ENCODE results near the gene BID. TPM values are rescaled to one million over a fixed set of nuclear protein-coding genes. Genes with fewer than 3 reads are reported as not detected.
A peak's percentile ranks its signal among the peaks of the same experiment; 100 is the strongest.

Gene BID
- total and polyA plus RNA-seq, 4 experiments from 2014 or later, result 22.0 to 104 (median 47.7) TPM

GRCh38 chr22:17787716-17788330 lies 13.6 kb upstream of the BID start:
- H3K36me3 Mint-ChIP-seq, result peaks cover 5% of the 10 kb centered on the region in 2 donors
- ChIA-PET CTCF (ENCODE audit: partially characterized antibody) (interaction anchor here (1.1 to 9.8 kb wide), 6 partner anchors 11 to 65 kb away, joined by 3 to 240 read pairs (median 18); partner anchors contain the start of gene BID), POLR2A (ENCODE audit: partially characterized antibody) (interaction anchor here (3.7 kb wide), 1 partner anchor 14 kb away, joined by 19 read pairs; the partner anchor contains the start of gene BID)
- H3K27ac ChIP-seq (ENCODE audit: low read depth, low read length), result no peak overlapping the region
- no peaks in the 10 kb centered on the region for H3K27me3 Mint-ChIP-seq
- H3K4me1 ChIP-seq (ENCODE audit: insufficient read depth, low read length), result peaks cover 8% of the 10 kb centered on the region
- no peaks in the 10 kb centered on the region for H3K36me3 ChIP-seq (ENCODE audit: insufficient read depth, low read length)
- H3K27ac Mint-ChIP-seq, result peak overlapping the region in 5 of 7 donors; percentile 1 to 74 (median 29)
- H3K4me3 ChIP-seq (ENCODE audit: low read length in 2 of 2), result no peak overlapping the region
- H3K4me3 Mint-ChIP-seq, result peak overlapping the region in 1 of 8 donors; percentile 62
- no peaks in the 10 kb centered on the region for H3K9me3 Mint-ChIP-seq
- intact Hi-C loops (cut with micrococcal nuclease), result no loop called here
- peak in 1 of 5 donors; percentile 13 for DNase-seq
- no peaks in the 10 kb centered on the region for H3K9me3 ChIP-seq (ENCODE audit: control insufficient read depth in 1 of 2, low read length in 2 of 2)
- peaks cover 0 to 11% (median 0%) of the 10 kb centered on the region in 4 donors for H3K4me1 Mint-ChIP-seq
- H3K27me3 ChIP-seq (ENCODE audit: insufficient read depth, low read length), result no peaks in the 10 kb centered on the region

DNA sequence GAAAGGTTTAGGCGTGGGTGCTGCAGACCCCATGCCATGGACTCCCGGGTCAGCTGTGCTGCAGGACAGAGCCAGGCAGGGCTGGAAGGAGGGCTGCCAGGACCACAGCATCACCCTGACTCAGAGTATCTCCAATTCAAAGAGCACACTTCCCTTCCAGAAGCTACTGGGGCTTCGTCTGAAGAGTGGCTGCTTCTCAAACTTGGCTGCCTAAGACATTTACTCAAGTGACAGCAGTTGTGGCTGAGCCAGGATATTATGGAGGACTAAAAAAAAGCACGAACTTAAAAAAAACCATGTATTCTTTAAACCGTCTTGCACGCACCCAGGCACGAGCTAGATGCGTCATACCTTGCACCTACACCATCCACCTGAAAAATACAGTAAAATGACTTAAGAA lies 13.0 kb upstream of the BID start:
- POLR2A ChIA-PET (ENCODE audit: partially characterized antibody), result interaction anchor here (3.7 kb wide), 1 partner anchor 14 kb away, joined by 19 read pairs; the partner anchor contains the start of gene BID
- Mint-ChIP-seq H3K27me3 (no peaks in the 10 kb centered on the region), H3K4me1 (peaks cover 0 to 15% (median 1%) of the 10 kb centered on the region in 4 donors), H3K9me3 (no peaks in the 10 kb centered on the region), H3K27ac (peak overlapping the region in 3 of 7 donors; percentile 47 to 85 (median 74)), H3K4me3 (no peak overlapping the region), H3K36me3 (peaks cover 5% of the 10 kb centered on the region in 2 donors)
- no peak overlapping the region for H3K4me3 ChIP-seq (ENCODE audit: low read length in 2 of 2)
- H3K27me3 ChIP-seq (ENCODE audit: insufficient read depth, low read length), result no peaks in the 10 kb centered on the region
- DNase-seq, result no peak
- CTCF ChIA-PET (ENCODE audit: partially characterized antibody), result interaction anchor here (1.1 to 9.8 kb wide), 8 partner anchors 10 to 65 kb away, joined by 3 to 240 read pairs (median 18); partner anchors contain the start of gene BID
- H3K27ac ChIP-seq (ENCODE audit: low read depth, low read length), result no peak overlapping the region
- intact Hi-C loops (cut with micrococcal nuclease), result no loop called here
- no peaks in the 10 kb centered on the region for H3K36me3 ChIP-seq (ENCODE audit: insufficient read depth, low read length)
- peaks cover 9% of the 10 kb centered on the region for H3K4me1 ChIP-seq (ENCODE audit: insufficient read depth, low read length)
- no peaks in the 10 kb centered on the region for H3K9me3 ChIP-seq (ENCODE audit: control insufficient read depth in 1 of 2, low read length in 2 of 2)

DNA sequence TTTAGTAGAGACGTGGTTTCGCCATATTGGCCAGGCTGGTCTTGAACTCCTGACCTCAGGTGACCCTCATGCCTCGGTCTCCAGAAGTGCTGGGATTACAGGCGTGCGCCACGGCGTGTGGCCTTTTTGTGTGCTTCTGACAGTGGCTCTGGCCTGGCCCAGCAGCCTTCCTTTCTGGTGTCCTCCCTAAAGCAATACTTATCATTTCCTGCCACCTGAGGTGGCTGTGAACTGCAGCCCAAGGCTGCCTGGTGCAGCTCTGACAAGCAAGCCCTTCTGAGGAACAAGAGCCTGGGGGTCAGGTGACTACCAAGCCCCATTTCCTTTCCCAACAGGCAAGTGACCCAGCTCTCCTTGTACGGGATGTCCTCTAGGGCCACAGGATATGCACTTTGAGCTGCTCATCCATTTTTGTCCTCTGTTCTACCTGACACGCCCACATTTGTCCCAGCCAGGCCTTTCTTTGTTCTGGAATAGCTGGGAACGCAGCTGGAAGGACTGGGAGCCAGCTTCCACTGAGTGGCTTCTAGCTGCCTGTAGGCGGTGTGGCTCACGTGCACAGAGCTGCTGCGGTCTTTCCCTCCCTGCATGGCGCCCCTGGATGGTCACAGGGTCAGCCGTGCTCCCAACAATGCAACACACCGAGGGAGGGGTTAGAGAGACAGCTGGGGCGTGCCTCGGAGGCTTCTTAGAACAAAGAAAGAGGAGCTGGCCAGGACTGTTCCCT lies 12.3 kb upstream of the BID start:
- Histone ChIP-seq H3K27ac (ENCODE audit: low read depth, low read length) (no peak overlapping the region), H3K9me3 (ENCODE audit: control insufficient read depth in 1 of 2, low read length in 2 of 2) (no peaks in the 10 kb centered on the region), H3K27me3 (ENCODE audit: insufficient read depth, low read length) (no peaks in the 10 kb centered on the region), H3K4me3 (ENCODE audit: low read length in 2 of 2) (no peak overlapping the region), H3K4me1 (ENCODE audit: insufficient read depth, low read length) (peaks cover 15% of the 10 kb centered on the region), H3K36me3 (ENCODE audit: insufficient read depth, low read length) (no peaks in the 10 kb centered on the region)
- Mint-ChIP-seq H3K36me3 (peaks cover 4 to 5% of the 10 kb centered on the region in 2 donors), H3K9me3 (no peaks in the 10 kb centered on the region), H3K27me3 (no peaks in the 10 kb centered on the region), H3K4me3 (no peak overlapping the region), H3K4me1 (peaks cover under 1 to 16% (median 3%) of the 10 kb centered on the region in 4 donors), H3K27ac (peak overlapping the region in 3 of 7 donors; percentile 42 to 59 (median 43))
- intact Hi-C loops (cut with micrococcal nuclease), result no loop called here
- DNase-seq, result no peak
- ChIA-PET CTCF (ENCODE audit: partially characterized antibody) (interaction anchor here (1.1 to 9.8 kb wide), 13 partner anchors 10 to 290 kb away, joined by 3 to 240 read pairs (median 8); partner anchors contain the start of gene BID), POLR2A (ENCODE audit: partially characterized antibody) (interaction anchor here (1.8 to 3.7 kb wide), 3 partner anchors 10 to 45 kb away, joined by 11 to 19 read pairs (median 17); partner anchors contain the start of gene BID)

DNA sequence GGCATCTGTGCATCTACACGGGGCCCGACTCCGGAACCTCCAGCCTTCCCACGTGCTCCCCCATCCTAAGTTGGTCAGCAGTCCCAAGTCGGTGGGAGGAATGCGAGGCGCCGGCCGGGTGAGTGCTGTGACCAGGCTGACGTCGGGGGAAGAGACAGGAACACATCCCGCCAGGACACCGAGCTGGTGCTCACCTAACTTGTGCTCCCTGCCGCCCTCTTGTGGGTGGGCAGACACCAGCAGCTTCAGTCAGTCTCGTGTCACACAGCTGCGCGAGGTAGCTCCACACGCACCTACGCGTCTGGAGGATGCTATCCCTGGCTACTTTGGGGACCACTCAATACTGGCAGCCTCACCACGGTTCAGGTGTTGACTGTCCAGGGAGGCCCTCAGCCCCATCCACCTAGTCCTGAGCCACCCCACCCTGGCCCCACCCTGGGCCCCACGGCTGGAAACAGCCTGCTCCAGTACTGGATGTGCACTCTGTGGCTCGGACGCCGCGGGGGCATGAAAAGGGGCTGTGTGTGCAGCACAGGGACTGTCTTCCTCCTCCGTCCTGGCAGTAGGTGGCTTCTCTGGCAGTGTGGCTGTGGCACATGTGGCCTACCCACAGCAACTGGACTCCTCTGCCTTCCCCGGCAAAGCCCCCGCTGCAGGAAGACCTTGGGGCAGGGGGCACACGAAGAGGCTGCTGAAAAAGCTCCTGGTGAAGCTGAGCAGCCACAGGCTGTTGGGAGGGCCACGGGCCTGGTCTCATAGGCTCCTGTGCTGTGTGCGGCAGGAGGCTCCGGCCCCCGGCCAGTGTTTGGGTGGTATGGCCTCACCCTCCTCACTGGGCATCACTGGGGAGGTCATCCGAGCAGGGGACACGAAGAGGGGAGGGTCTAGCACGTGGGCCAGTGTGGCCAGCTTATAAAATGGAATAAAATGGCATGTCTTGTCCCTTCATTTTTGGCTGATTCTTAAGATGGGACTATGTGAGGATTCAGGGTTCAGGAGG lies 11.2 kb upstream of the BID start:
- peak; percentile 56 to 66 (median 65) for DNase-seq
- Mint-ChIP-seq H3K9me3 (no peaks in the 10 kb centered on the region), H3K36me3 (peaks cover 0 to 4% of the 10 kb centered on the region in 2 donors), H3K4me1 (peaks cover 7 to 27% (median 12%) of the 10 kb centered on the region in 4 donors), H3K27me3 (no peaks in the 10 kb centered on the region), H3K27ac (peak overlapping the region in 2 of 7 donors; percentile 43 to 55), H3K4me3 (no peak overlapping the region)
- H3K27ac ChIP-seq (ENCODE audit: low read depth, low read length), result no peak overlapping the region
- no peaks in the 10 kb centered on the region for H3K9me3 ChIP-seq (ENCODE audit: control insufficient read depth in 1 of 2, low read length in 2 of 2)
- intact Hi-C loops (cut with micrococcal nuclease), result loop anchor here (1.0 kb wide), 2 partner anchors 31 to 43 kb away; no protein-coding TSS in a partner anchor
- H3K27me3 ChIP-seq (ENCODE audit: insufficient read depth, low read length), result no peaks in the 10 kb centered on the region
- H3K4me1 ChIP-seq (ENCODE audit: insufficient read depth, low read length), result peaks cover 26% of the 10 kb centered on the region
- H3K4me3 ChIP-seq (ENCODE audit: low read length in 2 of 2), result no peak overlapping the region
- CTCF ChIA-PET (ENCODE audit: partially characterized antibody), result interaction anchor here (0.7 to 9.8 kb wide), 18 partner anchors 9 to 1372 kb away, joined by 3 to 240 read pairs (median 8); partner anchors contain the start of genes BID and USP18
- H3K36me3 ChIP-seq (ENCODE audit: insufficient read depth, low read length), result no peaks in the 10 kb centered on the region
- POLR2A ChIA-PET (ENCODE audit: partially characterized antibody), result interaction anchor here (0.6 to 3.7 kb wide), 6 partner anchors 9 to 44 kb away, joined by 3 to 19 read pairs (median 10); partner anchors contain the start of gene BID

GRCh38 chr22:17784776-17785175 lies 10.5 kb upstream of the BID start:
- intact Hi-C loops (cut with micrococcal nuclease), result loop anchor here (1.0 kb wide), 2 partner anchors 30 to 42 kb away; no protein-coding TSS in a partner anchor

GRCh38 chr22:17783773-17784480 lies 9.7 kb upstream of the BID start:
- H3K4me1 ChIP-seq (ENCODE audit: insufficient read depth, low read length), result peaks cover 42% of the 10 kb centered on the region
- intact Hi-C loops (cut with micrococcal nuclease), result no loop called here

More at GRCh38 chr22:17784776-17785175, 10.5 kb upstream of the BID start:
- peaks cover 14 to 35% (median 18%) of the 10 kb centered on the region in 4 donors for H3K4me1 Mint-ChIP-seq
- no peak overlapping the region for H3K27ac Mint-ChIP-seq
- H3K9me3 Mint-ChIP-seq, result no peaks in the 10 kb centered on the region
- Histone ChIP-seq H3K9me3 (ENCODE audit: control insufficient read depth in 1 of 2, low read length in 2 of 2) (no peaks in the 10 kb centered on the region), H3K27ac (ENCODE audit: low read depth, low read length) (no peak overlapping the region), H3K27me3 (ENCODE audit: insufficient read depth, low read length) (no peaks in the 10 kb centered on the region), H3K4me3 (ENCODE audit: low read length in 2 of 2) (no peak overlapping the region), H3K36me3 (ENCODE audit: insufficient read depth, low read length) (no peaks in the 10 kb centered on the region), H3K4me1 (ENCODE audit: insufficient read depth, low read length) (peaks cover 33% of the 10 kb centered on the region)
- POLR2A ChIA-PET (ENCODE audit: partially characterized antibody), result interaction anchor here (0.6 to 3.7 kb wide), 7 partner anchors 8 to 43 kb away, joined by 3 to 19 read pairs (median 9); partner anchors contain the start of gene BID
- H3K27me3 Mint-ChIP-seq, result no peaks in the 10 kb centered on the region
- DNase-seq, result no peak
- H3K4me3 Mint-ChIP-seq, result no peak overlapping the region
- H3K36me3 Mint-ChIP-seq, result peaks cover 0 to 4% of the 10 kb centered on the region in 2 donors
- CTCF ChIA-PET (ENCODE audit: partially characterized antibody), result interaction anchor here (0.8 to 9.8 kb wide), 14 partner anchors 8 to 710 kb away, joined by 3 to 240 read pairs (median 8); partner anchors contain the start of genes BID and USP18

More at GRCh38 chr22:17783773-17784480, 9.7 kb upstream of the BID start:
- ChIA-PET POLR2A (ENCODE audit: partially characterized antibody) (interaction anchor here (0.9 to 2.9 kb wide), 4 partner anchors 16 to 42 kb away, joined by 3 to 17 read pairs (median 6); no protein-coding TSS in a partner anchor), CTCF (ENCODE audit: partially characterized antibody) (interaction anchor here (1.1 to 9.8 kb wide), 6 partner anchors 12 to 41 kb away, joined by 6 to 240 read pairs (median 18); partner anchors contain the start of gene BID)
- Histone ChIP-seq H3K4me3 (ENCODE audit: low read length in 2 of 2) (no peak overlapping the region), H3K27me3 (ENCODE audit: insufficient read depth, low read length) (no peaks in the 10 kb centered on the region), H3K9me3 (ENCODE audit: control insufficient read depth in 1 of 2, low read length in 2 of 2) (no peaks in the 10 kb centered on the region), H3K36me3 (ENCODE audit: insufficient read depth, low read length) (no peaks in the 10 kb centered on the region), H3K27ac (ENCODE audit: low read depth, low read length) (no peak overlapping the region)
- Mint-ChIP-seq H3K9me3 (no peaks in the 10 kb centered on the region), H3K27me3 (no peaks in the 10 kb centered on the region), H3K36me3 (no peaks in the 10 kb centered on the region), H3K27ac (peak overlapping the region in 2 of 7 donors; percentile 17 to 35), H3K4me1 (peaks cover 20 to 43% (median 26%) of the 10 kb centered on the region in 4 donors), H3K4me3 (no peak overlapping the region)
- DNase-seq, result no peak

Data from CD4-positive, alpha-beta memory T cell (primary cell).